Parathyroid adenoma (tissue), 2 donors: ENCODE results near the gene UAP1L1.
A peak's percentile ranks its signal among the peaks of the same experiment; 100 is the strongest.

Experiments used
- H2AFZ ChIP-seq: fragments of 300-600 bp; sonication (generic); one replicate; pipeline ENCODE4 v1.7.0; 2017; ENCODE audit warnings: antibody characterized with exemption, mild to moderate bottlenecking
- H3K27ac ChIP-seq: fragments of 300-600 bp; sonication (generic); one replicate; pipeline ENCODE4 v1.7.0; 2017
- H3K27me3 ChIP-seq: fragments of 300-600 bp; sonication (generic); one replicate; pipeline ENCODE4 v1.7.0; 2017; ENCODE audit warnings: low read length; ENCODE audit not compliant: control insufficient read depth, insufficient read depth
- H3K36me3 ChIP-seq: fragments of 300-600 bp; sonication (generic); one replicate; pipeline ENCODE4 v1.7.0; 2017; ENCODE audit warnings: low read length; ENCODE audit not compliant: control insufficient read depth, insufficient read depth
- H3K4me1 ChIP-seq: fragments of 300-600 bp; sonication (generic); one replicate; pipeline ENCODE4 v1.7.0; 2017; ENCODE audit warnings: control low read depth
- H3K4me2 ChIP-seq: fragments of 300-600 bp; sonication (generic); one replicate; pipeline ENCODE4 v1.7.0; 2017; ENCODE audit warnings: low read length
- H3K4me3 ChIP-seq: fragments of 300-600 bp; sonication (generic); one replicate; pipeline ENCODE4 v1.7.0; 2017; ENCODE audit warnings: low read depth, low read length
- H3K79me2 ChIP-seq: fragments of 300-600 bp; sonication (generic); one replicate; pipeline ENCODE4 v1.7.0; 2017; ENCODE audit warnings: control low read depth
- H3K9ac ChIP-seq: fragments of 300-600 bp; sonication (generic); one replicate; pipeline ENCODE4 v1.7.0; 2017; ENCODE audit warnings: mild to moderate bottlenecking
- H3K9me3 ChIP-seq: fragments of 300-600 bp; sonication (generic); one replicate; pipeline ENCODE4 v1.7.0; 2017; ENCODE audit warnings: low read length; ENCODE audit not compliant: control insufficient read depth
- CTCF ChIP-seq: fragments of 300-600 bp; sonication (generic); IDR thresholded peaks from one replicate; pipeline ENCODE4 v1.7.0; 2017; ENCODE audit warnings: antibody characterized with exemption, mild to moderate bottlenecking
- donor health status: primary hyperparathyroidism.

UAP1L1 gene, protein sequence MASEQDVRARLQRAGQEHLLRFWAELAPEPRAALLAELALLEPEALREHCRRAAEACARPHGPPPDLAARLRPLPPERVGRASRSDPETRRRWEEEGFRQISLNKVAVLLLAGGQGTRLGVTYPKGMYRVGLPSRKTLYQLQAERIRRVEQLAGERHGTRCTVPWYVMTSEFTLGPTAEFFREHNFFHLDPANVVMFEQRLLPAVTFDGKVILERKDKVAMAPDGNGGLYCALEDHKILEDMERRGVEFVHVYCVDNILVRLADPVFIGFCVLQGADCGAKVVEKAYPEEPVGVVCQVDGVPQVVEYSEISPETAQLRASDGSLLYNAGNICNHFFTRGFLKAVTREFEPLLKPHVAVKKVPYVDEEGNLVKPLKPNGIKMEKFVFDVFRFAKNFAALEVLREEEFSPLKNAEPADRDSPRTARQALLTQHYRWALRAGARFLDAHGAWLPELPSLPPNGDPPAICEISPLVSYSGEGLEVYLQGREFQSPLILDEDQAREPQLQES

DNA sequence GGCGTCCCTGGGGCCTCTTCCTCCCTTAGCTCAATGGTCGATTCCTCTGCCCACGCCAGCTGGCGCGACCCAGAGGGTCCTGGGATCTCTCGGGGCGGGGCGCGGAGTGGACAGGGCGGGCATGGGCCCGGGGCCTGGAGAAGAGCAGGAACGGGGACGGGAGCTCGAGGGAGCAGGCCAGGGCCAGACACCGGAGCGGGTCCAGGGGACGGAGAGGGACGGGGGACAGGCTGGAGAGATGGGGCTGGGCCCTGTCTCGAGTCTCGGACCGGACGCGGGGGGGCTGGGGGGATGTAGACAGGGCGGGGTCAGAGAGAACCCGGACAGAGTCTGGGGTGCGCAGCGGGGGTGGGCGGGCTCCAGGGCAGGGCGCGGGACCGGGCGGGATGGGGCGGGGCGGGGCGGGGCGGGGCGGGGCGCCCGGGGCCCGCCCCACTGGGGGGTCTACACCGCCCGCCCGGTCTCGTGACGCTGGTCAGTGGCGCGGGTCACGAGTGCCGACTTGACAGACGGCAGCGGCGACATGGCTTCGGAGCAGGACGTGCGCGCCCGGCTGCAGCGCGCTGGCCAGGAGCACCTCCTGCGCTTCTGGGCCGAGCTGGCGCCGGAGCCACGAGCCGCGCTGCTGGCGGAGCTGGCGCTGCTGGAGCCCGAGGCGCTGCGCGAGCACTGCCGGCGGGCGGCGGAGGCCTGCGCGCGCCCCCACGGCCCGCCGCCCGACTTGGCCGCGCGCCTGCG, at the start of gene UAP1L1:
Gene UAP1L1, plus strand, starts transcription at position 508 of the 738 bp plus-strand sequence. Its CDS starts 16 bp downstream, at position 524.
- peak within 1 kb of the TSS; percentile 79 for H3K4me2 ChIP-seq
- no peaks in the 10 kb centered on the region for H3K36me3 ChIP-seq
- H3K27ac ChIP-seq: peak within 1 kb of the TSS; percentile 51
- TF ChIP-seq CTCF: no peak
- H3K4me3 ChIP-seq: peak within 1 kb of the TSS; percentile 49
- H3K27me3 ChIP-seq: no peaks in the 10 kb centered on the region
- peak within 1 kb of the TSS; percentile 37 for H3K9ac ChIP-seq
- H2AFZ ChIP-seq: peak within 1 kb of the TSS; percentile 93
- H3K4me1 ChIP-seq: no peaks in the 10 kb centered on the region
- no peaks in the 10 kb centered on the region for H3K79me2 ChIP-seq
- H3K9me3 ChIP-seq: no peaks in the 10 kb centered on the region

DNA sequence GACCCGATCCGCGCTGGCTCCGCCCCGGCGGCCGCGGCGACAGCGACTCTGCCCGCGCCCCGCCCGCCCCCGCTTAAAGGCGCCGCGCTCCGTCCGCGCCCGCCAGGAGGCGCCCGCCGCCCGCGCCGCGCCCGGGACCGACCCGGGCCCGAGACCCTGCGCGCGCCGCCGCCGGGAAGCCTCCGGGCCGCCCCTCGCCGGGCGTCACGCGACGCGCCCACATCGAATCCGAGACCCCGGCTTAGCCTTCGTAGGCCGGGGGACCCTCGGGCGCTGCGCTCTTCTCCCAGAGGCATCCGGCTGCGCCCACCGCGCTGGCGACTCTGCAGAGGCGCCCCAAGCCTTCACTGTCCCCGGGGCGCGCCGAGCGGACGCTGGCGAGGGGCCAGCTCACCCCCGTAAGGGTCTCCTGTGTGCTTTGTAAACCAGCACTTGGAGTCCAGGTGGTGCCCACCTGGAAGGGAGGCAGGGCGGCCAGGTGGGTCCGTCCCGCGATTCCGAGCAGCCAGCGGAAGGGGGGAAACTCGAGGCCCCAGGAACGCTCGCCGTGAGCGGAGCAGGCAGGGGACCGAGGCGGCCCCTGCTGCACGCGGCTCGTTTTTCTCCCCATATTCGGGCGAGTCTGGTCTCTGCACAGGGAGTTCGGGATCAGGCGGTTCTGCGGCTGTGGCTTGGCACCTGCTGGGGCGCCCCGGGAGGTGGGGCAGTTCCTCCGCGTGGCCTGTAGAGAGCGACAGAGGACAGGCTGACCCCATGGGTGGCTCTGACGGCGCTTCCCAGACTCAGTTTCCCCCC, 48.9 kb upstream of the UAP1L1 start:
- H3K4me3 ChIP-seq: peak overlapping the region; percentile 74
- H3K9me3 ChIP-seq: no peaks in the 10 kb centered on the region
- H3K4me2 ChIP-seq: peak overlapping the region; percentile 97
- no peak overlapping the region for H3K9ac ChIP-seq
- H3K36me3 ChIP-seq: no peaks in the 10 kb centered on the region
- peak overlapping the region; percentile 91 for H2AFZ ChIP-seq
- no peaks in the 10 kb centered on the region for H3K27me3 ChIP-seq
- H3K4me1 ChIP-seq: peaks cover 12% of the 10 kb centered on the region
- peaks cover 3% of the 10 kb centered on the region for H3K79me2 ChIP-seq
- TF ChIP-seq CTCF: peak; percentile 12
- H3K27ac ChIP-seq: no peak overlapping the region

DNA sequence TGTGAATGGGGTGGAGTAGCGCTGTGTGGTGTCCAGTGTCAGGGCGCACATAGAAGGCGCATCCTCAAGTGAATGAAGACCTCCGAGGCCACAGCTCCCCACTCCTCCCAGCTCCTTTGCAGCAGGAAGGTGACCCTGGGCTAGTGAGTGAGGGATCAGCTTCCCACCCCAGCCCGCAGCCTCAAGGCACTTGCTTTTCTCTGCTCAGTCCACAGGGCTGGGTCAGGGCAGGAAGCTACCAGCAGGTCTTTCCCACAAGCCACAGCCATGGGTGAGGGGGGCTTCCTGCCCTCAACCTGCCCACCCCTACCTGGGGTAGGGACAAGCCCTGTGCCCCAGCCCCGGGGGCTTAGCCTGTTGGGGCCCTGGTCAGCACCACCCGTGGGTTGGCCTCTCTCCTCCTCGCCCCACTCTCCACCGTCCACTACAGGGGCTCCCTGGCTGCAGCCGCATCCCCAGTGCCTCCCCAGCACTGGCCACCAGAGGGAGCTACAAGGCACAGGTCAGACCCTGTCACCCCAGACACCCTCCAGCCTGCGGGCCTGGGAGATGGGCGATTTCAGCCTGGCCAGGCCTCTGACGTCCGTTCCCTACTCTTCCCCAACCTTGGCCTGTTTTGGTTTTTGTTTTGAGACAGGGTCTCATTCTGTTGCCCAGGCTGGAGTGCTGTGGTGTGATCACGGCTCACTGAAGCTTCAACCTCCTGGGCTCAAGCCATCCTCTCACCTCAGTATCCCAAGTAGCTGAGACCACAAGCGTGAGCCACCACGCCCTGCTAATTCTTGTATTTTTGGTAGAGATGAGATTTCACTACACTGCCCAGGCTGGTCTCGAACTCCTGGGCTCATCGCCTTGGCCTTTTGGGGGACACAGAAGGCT, 48.0 kb upstream of the UAP1L1 start:
- Histone ChIP-seq H3K4me3 (no peak overlapping the region), H3K4me1 (peaks cover 12% of the 10 kb centered on the region)

More for the DNA sequence above, 48.0 kb upstream of the UAP1L1 start:
- Histone ChIP-seq H3K27me3 (no peaks in the 10 kb centered on the region), H3K4me2 (peak overlapping the region; percentile 97), H3K9ac (no peak overlapping the region), H2AFZ (no peak overlapping the region), H3K27ac (no peak overlapping the region), H3K36me3 (no peaks in the 10 kb centered on the region), H3K9me3 (no peaks in the 10 kb centered on the region), H3K79me2 (peaks cover 3% of the 10 kb centered on the region)
- TF ChIP-seq CTCF: peak; percentile 78
